GM06990 (cell line): Measurements from ENCODE around the gene MPHOSPH9.

Experiments
- DNase-seq: peaks from one replicate; pipeline ENCODE4 v3.0.0-alpha.2; 2011; ENCODE audit not compliant: insufficient read length; ENCODE audit errors: extremely low read depth
- H3K27me3 ChIP-seq: replicated peaks from 2 replicates; pipeline ENCODE4 v1.6.0; 2011; ENCODE audit warnings: low read length; ENCODE audit not compliant: control insufficient read depth, insufficient read depth
- H3K36me3 ChIP-seq: 2 replicates; pipeline ENCODE4 v1.5.1; 2011; ENCODE audit warnings: low read length; ENCODE audit not compliant: control insufficient read depth, insufficient read depth
- H3K4me3 ChIP-seq: replicated peaks from 2 replicates; pipeline ENCODE4 v1.5.1; 2011; ENCODE audit warnings: low read depth, mild to moderate bottlenecking, control low read depth, low read length
- TF ChIP-seq, protein P1 (sequence below): IDR thresholded peaks from 2 replicates; pipeline ENCODE4 v1.5.1; 2011; ENCODE audit warnings: low read length, control low read depth, mild to moderate bottlenecking, inconsistent platforms; ENCODE audit not compliant: insufficient read depth, poor library complexity, severe bottlenecking

MPHOSPH9 gene

DNA sequence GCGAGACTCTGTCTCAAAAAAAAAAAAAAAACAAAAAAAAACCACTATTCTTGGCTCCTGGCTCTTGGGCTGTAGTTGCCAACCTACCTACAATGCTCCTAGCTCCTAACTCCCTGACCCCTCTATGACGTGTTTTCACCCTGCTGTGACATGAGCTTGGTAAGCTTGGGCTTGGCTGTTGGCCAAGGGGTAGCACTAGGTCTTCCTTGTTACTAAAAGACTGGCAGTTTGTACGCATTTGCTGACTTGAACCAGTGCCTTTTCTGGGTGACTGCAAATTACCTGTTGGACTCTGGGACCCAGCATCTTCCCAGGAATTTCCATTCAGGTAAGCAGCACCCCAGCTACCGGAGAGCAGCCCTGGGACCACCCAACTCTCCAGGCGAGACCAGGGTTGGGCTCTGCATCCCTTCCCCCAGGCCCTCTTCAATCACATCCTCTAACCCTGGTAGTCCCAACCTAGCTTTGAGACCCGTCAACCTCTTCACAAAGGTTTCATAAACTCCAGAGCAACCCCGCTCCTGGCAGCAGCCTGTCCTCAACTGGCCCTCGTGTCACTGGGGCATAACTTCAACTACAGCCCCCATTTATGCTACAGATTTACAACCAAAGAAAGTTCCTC lies 30.4 kb upstream of the MPHOSPH9 start:
- TF ChIP-seq, protein P1, sequence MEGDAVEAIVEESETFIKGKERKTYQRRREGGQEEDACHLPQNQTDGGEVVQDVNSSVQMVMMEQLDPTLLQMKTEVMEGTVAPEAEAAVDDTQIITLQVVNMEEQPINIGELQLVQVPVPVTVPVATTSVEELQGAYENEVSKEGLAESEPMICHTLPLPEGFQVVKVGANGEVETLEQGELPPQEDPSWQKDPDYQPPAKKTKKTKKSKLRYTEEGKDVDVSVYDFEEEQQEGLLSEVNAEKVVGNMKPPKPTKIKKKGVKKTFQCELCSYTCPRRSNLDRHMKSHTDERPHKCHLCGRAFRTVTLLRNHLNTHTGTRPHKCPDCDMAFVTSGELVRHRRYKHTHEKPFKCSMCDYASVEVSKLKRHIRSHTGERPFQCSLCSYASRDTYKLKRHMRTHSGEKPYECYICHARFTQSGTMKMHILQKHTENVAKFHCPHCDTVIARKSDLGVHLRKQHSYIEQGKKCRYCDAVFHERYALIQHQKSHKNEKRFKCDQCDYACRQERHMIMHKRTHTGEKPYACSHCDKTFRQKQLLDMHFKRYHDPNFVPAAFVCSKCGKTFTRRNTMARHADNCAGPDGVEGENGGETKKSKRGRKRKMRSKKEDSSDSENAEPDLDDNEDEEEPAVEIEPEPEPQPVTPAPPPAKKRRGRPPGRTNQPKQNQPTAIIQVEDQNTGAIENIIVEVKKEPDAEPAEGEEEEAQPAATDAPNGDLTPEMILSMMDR = no peak
- H3K36me3 ChIP-seq = peaks cover 3% of the 10 kb centered on the region

DNA sequence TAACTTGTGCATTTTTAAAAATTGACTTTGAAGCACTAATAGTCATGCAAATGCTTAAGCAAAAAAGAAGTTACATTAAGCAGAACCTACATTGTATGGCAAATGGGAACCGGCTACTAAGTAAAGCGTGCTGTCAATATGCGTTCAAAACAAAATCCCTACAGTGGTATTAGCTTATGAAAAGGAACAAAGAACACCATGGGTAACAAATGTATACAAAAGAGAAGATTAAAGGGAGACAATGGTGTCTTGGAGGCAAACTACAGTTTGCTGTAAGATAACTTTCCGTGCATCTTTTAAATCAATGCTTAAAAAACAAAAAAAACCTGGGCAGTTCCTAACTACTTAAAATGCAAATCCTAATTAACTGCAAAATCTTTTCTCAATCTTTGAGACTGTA lies 28.3 kb upstream of the MPHOSPH9 start:
- Histone ChIP-seq H3K4me3 (no peak overlapping the region), H3K27me3 (no peaks in the 10 kb centered on the region), H3K36me3 (peaks cover 7% of the 10 kb centered on the region)
- no peak for DNase-seq
- TF ChIP-seq, protein P1 = no peak

More for the DNA sequence above, 30.4 kb upstream of the MPHOSPH9 start:
- no peak for DNase-seq
- Histone ChIP-seq H3K4me3 (no peak overlapping the region), H3K27me3 (no peaks in the 10 kb centered on the region)

DNA sequence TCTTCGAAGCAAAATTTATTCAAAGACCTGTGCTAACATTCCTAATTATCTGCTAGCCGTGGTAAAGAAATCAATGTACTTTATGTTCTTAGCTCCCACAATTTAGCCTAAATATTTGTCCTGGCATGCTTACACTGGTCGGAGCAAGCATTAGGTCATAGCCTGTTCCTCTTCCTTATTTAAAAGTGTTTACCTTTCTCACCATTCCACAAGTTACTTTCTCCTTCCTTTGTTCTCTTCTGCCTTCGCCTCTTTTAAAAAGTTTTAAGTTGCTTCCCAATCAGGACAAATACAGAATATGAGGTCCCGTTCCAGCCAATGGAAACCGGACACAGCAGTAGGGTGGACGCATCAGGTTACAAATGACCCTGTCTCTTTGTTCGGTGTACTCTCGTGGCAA lies 27.1 kb upstream of the MPHOSPH9 start:
- H3K4me3 ChIP-seq = no peak overlapping the region
- TF ChIP-seq, protein P1 = no peak
- H3K36me3 ChIP-seq = peaks cover 7% of the 10 kb centered on the region
- H3K27me3 ChIP-seq = no peaks in the 10 kb centered on the region
- DNase-seq = no peak

DNA sequence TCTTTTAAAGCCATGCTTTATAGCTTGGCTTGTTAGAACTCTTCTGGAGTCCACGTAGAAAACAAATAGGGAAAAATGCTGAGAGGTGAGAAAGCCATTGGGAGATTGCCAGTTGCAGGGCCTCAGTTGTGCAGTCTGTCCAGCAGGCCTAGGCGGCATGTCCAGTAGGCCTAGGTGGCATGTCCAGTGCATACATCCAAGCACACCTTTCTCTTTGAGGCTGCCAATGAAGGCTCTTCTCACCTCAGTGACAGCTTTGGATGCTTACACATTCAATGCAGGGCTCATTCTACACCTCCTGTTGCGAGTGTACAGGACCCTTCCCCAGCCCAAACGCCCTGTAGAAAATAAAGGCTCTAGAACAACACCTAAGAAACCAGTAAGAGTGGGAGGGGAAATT lies 25.7 kb upstream of the MPHOSPH9 start:
- TF ChIP-seq, protein P1 = no peak
- Histone ChIP-seq H3K36me3 (peaks cover 17% of the 10 kb centered on the region), H3K27me3 (no peaks in the 10 kb centered on the region), H3K4me3 (no peak overlapping the region)
- no peak for DNase-seq

DNA sequence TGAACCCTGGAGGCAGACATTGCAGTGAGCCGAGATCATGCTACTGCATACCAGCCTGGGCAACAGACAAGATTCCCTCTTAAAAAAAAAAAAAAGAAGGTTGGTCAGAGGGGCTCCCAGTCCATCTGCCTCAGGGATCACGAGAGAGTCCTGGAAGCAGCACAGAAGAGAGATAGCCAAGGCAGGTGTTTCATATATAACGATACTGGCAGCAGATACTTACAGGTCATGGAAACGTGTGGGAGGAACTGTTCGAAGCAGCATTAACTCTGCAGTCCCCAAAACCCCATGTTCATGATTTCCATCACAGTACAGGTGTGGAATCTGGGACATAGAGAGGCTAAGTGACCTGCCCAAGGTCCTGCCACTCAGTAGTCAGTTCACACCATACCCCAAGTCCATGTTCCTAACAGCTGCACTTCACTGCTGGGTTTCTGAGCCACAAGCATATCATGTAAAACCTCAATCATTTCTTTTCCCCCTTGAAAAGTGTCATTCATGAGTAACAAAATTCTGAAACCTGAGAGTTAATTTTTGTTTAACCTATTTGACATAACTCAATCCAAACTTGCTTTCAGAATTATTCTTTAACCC lies 22.0 kb upstream of the MPHOSPH9 start:
- DNase-seq = no peak
- TF ChIP-seq, protein P1 = no peak
- H3K27me3 ChIP-seq = no peaks in the 10 kb centered on the region
- H3K36me3 ChIP-seq = peaks cover 15% of the 10 kb centered on the region
- no peak overlapping the region for H3K4me3 ChIP-seq
